Measurements from ENCODE around the gene SOX11. TPM values are rescaled to one million over a fixed set of nuclear protein-coding genes. Genes with fewer than 3 reads are reported as not detected.

Gene SOX11
- total and polyA plus RNA-seq, 2 of the 8 experiments (the other 6 are each of a cell fraction or from before 2014, with no cell fraction given) = 9.0 to 55.6 TPM

DNA sequence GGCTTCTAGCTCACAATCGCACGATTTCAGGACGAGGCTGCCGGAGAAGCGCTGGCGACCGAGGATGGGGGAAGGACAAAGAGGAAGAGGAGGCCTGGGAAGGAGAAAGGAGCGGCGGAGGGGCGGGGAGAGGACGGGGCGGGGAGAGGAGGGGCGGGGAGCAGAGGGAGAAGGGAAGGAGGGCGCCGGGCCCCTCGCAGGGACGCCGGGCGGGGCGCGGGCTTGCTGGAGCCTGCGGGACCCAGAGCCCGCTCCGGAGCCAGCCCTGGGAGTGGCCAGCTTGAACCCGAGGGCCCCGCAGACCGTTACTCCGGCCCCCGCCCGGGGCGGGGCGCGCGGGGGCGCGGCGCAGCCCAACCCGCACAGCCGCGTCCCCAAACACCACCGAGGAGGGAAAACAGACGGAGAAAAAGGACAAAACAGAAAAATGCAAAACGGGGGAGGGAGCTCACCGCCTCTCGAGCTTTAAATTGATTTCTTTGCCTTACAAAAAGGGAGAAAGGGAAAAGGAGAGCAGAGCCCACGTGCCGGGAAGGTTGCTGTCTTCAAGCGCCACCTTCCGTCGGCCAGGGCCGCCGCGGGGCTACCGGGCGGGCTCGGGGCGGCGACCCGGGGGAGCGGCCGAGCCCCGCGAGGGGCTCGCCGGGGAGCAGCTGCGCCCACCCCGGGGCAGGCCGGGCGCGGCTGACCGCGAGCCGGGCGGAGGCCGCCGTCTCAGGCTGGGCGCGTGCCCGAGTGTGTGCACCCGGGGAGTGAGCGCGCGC is 781 bp upstream of the SOX11 start:
- H3K14ac ChIP-seq (ENCODE audit: insufficient read length) = peak overlapping the region; percentile 83
- H4K5ac ChIP-seq (ENCODE audit: insufficient read length, low read depth, low read length) = peak overlapping the region; percentile 94
- peak overlapping the region; percentile 33 for H2BK120ac ChIP-seq (replicated peaks; ENCODE audit: low read depth, low read length)
- peak overlapping the region; percentile 82 for H3K56ac ChIP-seq (replicated peaks; ENCODE audit: insufficient read length, low read depth, low read length)
- no peak overlapping the region for H2AK5ac ChIP-seq (ENCODE audit: low read depth, low read length)
- H3K79me1 ChIP-seq (ENCODE audit: low read depth, low read length) = no peaks in the 10 kb centered on the region; the same call in 1 of the 2 replicates
- no peaks in the 10 kb centered on the region for H3K9me3 ChIP-seq (ENCODE audit: insufficient read depth in 2 of 2, low read depth in 1 of 2, low read length in 1 of 2)
- H3K9ac ChIP-seq (replicated peaks in 1 of 4; ENCODE audit: extremely low read depth in 1 of 4, low read depth in 3 of 4, low read length in 3 of 4) = peak overlapping the region; percentile 85 to 95 (median 88)
- peaks cover 12 to 44% of the 10 kb centered on the region in 2 experiments for H3K79me2 ChIP-seq (ENCODE audit: control insufficient read depth in 1 of 2, insufficient read depth in 2 of 2, low read length in 2 of 2)
- POLR2A ChIA-PET (ENCODE audit: partially characterized antibody) = interaction anchor here (1.0 to 5.2 kb wide), 16 partner anchors 9 to 321 kb away, joined by 3 to 28 read pairs (median 3); no protein-coding TSS in a partner anchor
- H4K20me1 ChIP-seq (replicated peaks in 1 of 2; ENCODE audit: control insufficient read depth in 1 of 2, insufficient read depth in 2 of 2, low read length in 2 of 2) = peaks cover 22% of the 10 kb centered on the region in 2 experiments
- CTCF ChIA-PET (ENCODE audit: partially characterized antibody) = interaction anchor here (0.6 to 1.6 kb wide), 8 partner anchors 28 to 324 kb away, joined by 3 to 6 read pairs (median 4); no protein-coding TSS in a partner anchor
- 5% methylated on average over 24 of the region's 83 CpGs; no CpG with 5 or more reads in 1 of the 2 experiments for WGBS, 2 experiments (ENCODE audit: extremely low coverage in 1 of 2, insufficient coverage in 1 of 2, insufficient read length in 1 of 2, insufficient replicate concordance in 2 of 2, low coverage in 1 of 2, low lambda C conversion rate in 2 of 2, missing lambda C conversion rate in 1 of 2)
- H2AFZ ChIP-seq (ENCODE audit: low read length) = no peak overlapping the region
- H3K36me3 ChIP-seq (ENCODE audit: control insufficient read depth in 2 of 4, insufficient read depth in 4 of 4, low read length in 3 of 4) = peaks cover 0 to 11% (median 0%) of the 10 kb centered on the region in 4 experiments; a peak in 1 of 8 replicates
- peak overlapping the region; percentile 69 to 96 for H3K4me2 ChIP-seq (ENCODE audit: insufficient read depth in 1 of 2, low read depth in 2 of 2, low read length in 2 of 2)
- H3K23me2 ChIP-seq (ENCODE audit: low read depth, low read length) = peaks cover 19% of the 10 kb centered on the region; the same call in 1 of the 2 replicates
- peak overlapping the region; percentile 81 for H3K27ac ChIP-seq (ENCODE audit: low read depth, low read length)
- H3K4ac ChIP-seq (replicated peaks; ENCODE audit: insufficient read length, low read depth, low read length) = peak overlapping the region; percentile 91
- H3K27me3 ChIP-seq (replicated peaks in 1 of 4; ENCODE audit: control insufficient read depth in 3 of 4, extremely low read depth in 1 of 4, insufficient read depth in 3 of 4, low read length in 3 of 4) = no peaks in the 10 kb centered on the region
- DNase-seq (ENCODE audit: low read depth in 1 of 2, low spot score in 2 of 2) = peak in 1 of 2 experiments; percentile 77
- no peak overlapping the region for H3K23ac ChIP-seq (ENCODE audit: insufficient read length)
- H2BK15ac ChIP-seq (ENCODE audit: low read length) = no peak overlapping the region
- H2BK5ac ChIP-seq (ENCODE audit: low read depth, low read length) = 0 out of 2 replicates have a peak overlapping the region, but pooled peaks have one; percentile 36
- H3K18ac ChIP-seq (ENCODE audit: extremely low read depth, low read length) = peak overlapping the region; percentile 78; the same call in 1 of the 2 replicates
- H3K4me3 ChIP-seq (ENCODE audit: extremely low read depth in 1 of 4, insufficient read depth in 2 of 4, low read depth in 3 of 4, low read length in 4 of 4) = peak overlapping the region; percentile 84 to 100 (median 92)
- peak overlapping the region; percentile 73 for H4K91ac ChIP-seq (replicated peaks; ENCODE audit: insufficient read length, low read length)
- H3K4me1 ChIP-seq (replicated peaks in 1 of 4; ENCODE audit: control insufficient read depth in 3 of 4, insufficient read depth in 4 of 4, low read length in 3 of 4) = peaks cover 0 to 5% (median 0%) of the 10 kb centered on the region in 4 experiments; a peak in 1 of 7 replicates
- H4K8ac ChIP-seq (ENCODE audit: extremely low read depth, insufficient read depth, low read length) = peak overlapping the region; percentile 88; the same call in 1 of the 2 replicates
- no peak overlapping the region for H2BK20ac ChIP-seq (ENCODE audit: low read length)
- H2BK12ac ChIP-seq (ENCODE audit: low read depth, low read length) = no peak overlapping the region
- no peak for FAIRE-seq
- TF ChIP-seq, protein P1, sequence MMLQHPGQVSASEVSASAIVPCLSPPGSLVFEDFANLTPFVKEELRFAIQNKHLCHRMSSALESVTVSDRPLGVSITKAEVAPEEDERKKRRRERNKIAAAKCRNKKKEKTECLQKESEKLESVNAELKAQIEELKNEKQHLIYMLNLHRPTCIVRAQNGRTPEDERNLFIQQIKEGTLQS (IDR thresholded peaks at IDR 0.05; ENCODE audit: insufficient read depth, low read depth, low read length) = no peak
- no peak for TF ChIP-seq SAP30 (IDR thresholded peaks at IDR 0.05; ENCODE audit: insufficient read depth, insufficient replicate concordance, low read length)
- no peak for TF ChIP-seq KDM5A (IDR thresholded peaks at IDR 0.05; ENCODE audit: low read length)
- TF ChIP-seq SIX5 (IDR thresholded peaks at IDR 0.05; ENCODE audit: low read depth, low read length) = no peak
- no peak for TF ChIP-seq TEAD4 (IDR thresholded peaks at IDR 0.05; ENCODE audit: low read depth, low read length)
- TF ChIP-seq KDM4A (IDR thresholded peaks at IDR 0.05; ENCODE audit: low read depth, low read length, severe bottlenecking) = peak; percentile 1
- TF ChIP-seq, protein P2, sequence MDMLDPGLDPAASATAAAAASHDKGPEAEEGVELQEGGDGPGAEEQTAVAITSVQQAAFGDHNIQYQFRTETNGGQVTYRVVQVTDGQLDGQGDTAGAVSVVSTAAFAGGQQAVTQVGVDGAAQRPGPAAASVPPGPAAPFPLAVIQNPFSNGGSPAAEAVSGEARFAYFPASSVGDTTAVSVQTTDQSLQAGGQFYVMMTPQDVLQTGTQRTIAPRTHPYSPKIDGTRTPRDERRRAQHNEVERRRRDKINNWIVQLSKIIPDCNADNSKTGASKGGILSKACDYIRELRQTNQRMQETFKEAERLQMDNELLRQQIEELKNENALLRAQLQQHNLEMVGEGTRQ (IDR thresholded peaks at IDR 0.05; ENCODE audit: low read length) = no peak
- TF ChIP-seq POU5F1 (IDR thresholded peaks at IDR 0.05; ENCODE audit: low read depth, low read length) = no peak
